ENCODE results near the gene GSAP. TPM values are rescaled to one million over a fixed set of nuclear protein-coding genes. Genes with fewer than 3 reads are reported as not detected.
"Not testable (repeated sequence)": the region's sequence is repeated elsewhere in the genome, so short reads cannot be mapped to it uniquely, and the experiment has no call there.

GSAP gene
- polyA plus RNA-seq, 1 of the 3 experiments (the other 2 are of a cell fraction): 5.9 TPM

DNA sequence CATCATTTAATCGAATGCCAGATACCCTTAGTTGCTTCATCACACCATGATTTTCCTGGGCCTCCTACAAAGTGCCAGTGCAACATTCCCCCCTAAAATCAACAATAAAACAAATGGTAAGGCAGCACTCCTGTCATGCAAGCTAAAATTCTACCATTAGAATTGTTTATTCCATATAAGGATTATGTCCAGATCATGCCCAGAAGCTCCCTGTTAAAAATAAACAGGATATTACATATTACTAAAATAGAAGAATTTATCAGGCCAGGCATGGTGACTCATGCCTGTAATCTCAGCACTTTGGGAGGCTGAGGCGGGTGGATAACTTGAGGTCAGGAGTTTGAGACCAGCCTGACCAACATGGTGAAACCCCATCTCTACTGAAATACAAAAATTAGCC, 140.5 kb downstream of the GSAP start:
- CTCF ChIA-PET: interaction anchor here (1.8 kb wide), 1 partner anchor 28 kb away, joined by 6 read pairs; no protein-coding TSS in a partner anchor
- H3K27ac ChIP-seq (ENCODE audit: low read depth in 2 of 2, low read length in 1 of 2): not testable (repeated sequence)

DNA sequence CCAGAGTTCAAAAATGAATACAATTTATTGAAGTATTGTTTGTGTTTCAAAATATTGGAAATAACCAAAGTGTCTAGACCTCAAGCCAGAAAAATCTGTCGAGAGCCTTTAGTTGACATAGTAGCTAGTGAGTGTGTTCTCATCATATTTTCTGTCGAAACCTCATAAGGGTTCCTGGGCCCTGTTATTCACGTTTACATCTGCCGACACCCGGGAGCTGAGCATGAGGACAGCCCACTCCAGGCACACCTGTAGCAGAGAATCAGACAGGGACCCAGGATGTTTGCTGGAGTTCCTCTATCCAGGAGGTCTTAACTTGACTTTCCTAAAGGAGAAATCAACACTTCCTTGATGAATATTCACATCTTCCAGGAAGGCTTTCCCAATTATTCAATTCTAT, 144.4 kb downstream of the GSAP start:
- Histone ChIP-seq H3F3A (replicated peaks; ENCODE audit: insufficient read depth) (no peaks in the 10 kb centered on the region), H3K9me2 (no peaks in the 10 kb centered on the region), H2AFZ (ENCODE audit: low read depth) (no peak overlapping the region), H3K27me3 (ENCODE audit: insufficient read depth) (no peaks in the 10 kb centered on the region), H4K20me1 (ENCODE audit: insufficient read depth) (no peaks in the 10 kb centered on the region), H3K9me3 (no peaks in the 10 kb centered on the region), H3K36me3 (replicated peaks in 1 of 2; ENCODE audit: control insufficient read depth in 1 of 2, insufficient read depth in 2 of 2, low read length in 1 of 2) (no peaks in the 10 kb centered on the region), H3K9ac (no peak overlapping the region), H3K4me2 (no peak overlapping the region), H3K4me1 (ENCODE audit: control insufficient read depth in 1 of 2, insufficient read depth in 2 of 2, low read depth in 1 of 2, low read length in 1 of 2) (no peaks in the 10 kb centered on the region), H3K4me3 (ENCODE audit: low read depth in 2 of 2, low read length in 1 of 2) (no peak overlapping the region), H3K27ac (ENCODE audit: low read depth in 2 of 2, low read length in 1 of 2) (no peak overlapping the region), H3K79me2 (ENCODE audit: insufficient read depth) (no peaks in the 10 kb centered on the region)
- ChIA-PET CTCF (interaction anchor here (1.4 to 4.9 kb wide), 2 partner anchors 24 to 25 kb away, joined by 3 to 23 read pairs; no protein-coding TSS in a partner anchor), POLR2A (no interaction called here)
- no peak for DNase-seq
- TF ChIP-seq RCOR1 (IDR thresholded peaks at IDR 0.05; ENCODE audit: low read length) (no peak), FOXJ3 (CRISPR knock-in tag; IDR thresholded peaks at IDR 0.05) (no peak), GATA2 (CRISPR knock-in tag; IDR thresholded peaks at IDR 0.05) (no peak), TCF12 (IDR thresholded peaks at IDR 0.05) (no peak), GABPA (IDR thresholded peaks at IDR 0.05; ENCODE audit: low read depth) (no peak), TAF1 (IDR thresholded peaks at IDR 0.05; ENCODE audit: borderline replicate concordance, low read depth, low read length) (no peak), MEF2A (IDR thresholded peaks at IDR 0.05; ENCODE audit: borderline replicate concordance, low read depth) (no peak), RFX5 (IDR thresholded peaks at IDR 0.05; ENCODE audit: low read length) (no peak), JUND (IDR thresholded peaks at IDR 0.05) (no peak), NFIC (IDR thresholded peaks at IDR 0.05; ENCODE audit: borderline replicate concordance) (no peak), TEAD4 (IDR thresholded peaks at IDR 0.05; ENCODE audit: borderline replicate concordance, insufficient read depth) (no peak), RXRA (IDR thresholded peaks at IDR 0.05; ENCODE audit: borderline replicate concordance, low read depth) (no peak), NRF1 (IDR thresholded peaks at IDR 0.05; ENCODE audit: low read depth, low read length) (no peak)
- TF ChIP-seq, protein P1, sequence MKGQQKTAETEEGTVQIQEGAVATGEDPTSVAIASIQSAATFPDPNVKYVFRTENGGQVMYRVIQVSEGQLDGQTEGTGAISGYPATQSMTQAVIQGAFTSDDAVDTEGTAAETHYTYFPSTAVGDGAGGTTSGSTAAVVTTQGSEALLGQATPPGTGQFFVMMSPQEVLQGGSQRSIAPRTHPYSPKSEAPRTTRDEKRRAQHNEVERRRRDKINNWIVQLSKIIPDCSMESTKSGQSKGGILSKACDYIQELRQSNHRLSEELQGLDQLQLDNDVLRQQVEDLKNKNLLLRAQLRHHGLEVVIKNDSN (IDR thresholded peaks at IDR 0.05; ENCODE audit: borderline replicate concordance, low read depth): no peak
- TF ChIP-seq, protein P2, sequence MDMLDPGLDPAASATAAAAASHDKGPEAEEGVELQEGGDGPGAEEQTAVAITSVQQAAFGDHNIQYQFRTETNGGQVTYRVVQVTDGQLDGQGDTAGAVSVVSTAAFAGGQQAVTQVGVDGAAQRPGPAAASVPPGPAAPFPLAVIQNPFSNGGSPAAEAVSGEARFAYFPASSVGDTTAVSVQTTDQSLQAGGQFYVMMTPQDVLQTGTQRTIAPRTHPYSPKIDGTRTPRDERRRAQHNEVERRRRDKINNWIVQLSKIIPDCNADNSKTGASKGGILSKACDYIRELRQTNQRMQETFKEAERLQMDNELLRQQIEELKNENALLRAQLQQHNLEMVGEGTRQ (IDR thresholded peaks at IDR 0.05; ENCODE audit: borderline replicate concordance, low read depth, low read length): no peak
- TF ChIP-seq, protein P3, sequence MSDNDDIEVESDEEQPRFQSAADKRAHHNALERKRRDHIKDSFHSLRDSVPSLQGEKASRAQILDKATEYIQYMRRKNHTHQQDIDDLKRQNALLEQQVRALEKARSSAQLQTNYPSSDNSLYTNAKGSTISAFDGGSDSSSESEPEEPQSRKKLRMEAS (IDR thresholded peaks at IDR 0.05; ENCODE audit: low read depth): no peak
- TF ChIP-seq, protein P4, sequence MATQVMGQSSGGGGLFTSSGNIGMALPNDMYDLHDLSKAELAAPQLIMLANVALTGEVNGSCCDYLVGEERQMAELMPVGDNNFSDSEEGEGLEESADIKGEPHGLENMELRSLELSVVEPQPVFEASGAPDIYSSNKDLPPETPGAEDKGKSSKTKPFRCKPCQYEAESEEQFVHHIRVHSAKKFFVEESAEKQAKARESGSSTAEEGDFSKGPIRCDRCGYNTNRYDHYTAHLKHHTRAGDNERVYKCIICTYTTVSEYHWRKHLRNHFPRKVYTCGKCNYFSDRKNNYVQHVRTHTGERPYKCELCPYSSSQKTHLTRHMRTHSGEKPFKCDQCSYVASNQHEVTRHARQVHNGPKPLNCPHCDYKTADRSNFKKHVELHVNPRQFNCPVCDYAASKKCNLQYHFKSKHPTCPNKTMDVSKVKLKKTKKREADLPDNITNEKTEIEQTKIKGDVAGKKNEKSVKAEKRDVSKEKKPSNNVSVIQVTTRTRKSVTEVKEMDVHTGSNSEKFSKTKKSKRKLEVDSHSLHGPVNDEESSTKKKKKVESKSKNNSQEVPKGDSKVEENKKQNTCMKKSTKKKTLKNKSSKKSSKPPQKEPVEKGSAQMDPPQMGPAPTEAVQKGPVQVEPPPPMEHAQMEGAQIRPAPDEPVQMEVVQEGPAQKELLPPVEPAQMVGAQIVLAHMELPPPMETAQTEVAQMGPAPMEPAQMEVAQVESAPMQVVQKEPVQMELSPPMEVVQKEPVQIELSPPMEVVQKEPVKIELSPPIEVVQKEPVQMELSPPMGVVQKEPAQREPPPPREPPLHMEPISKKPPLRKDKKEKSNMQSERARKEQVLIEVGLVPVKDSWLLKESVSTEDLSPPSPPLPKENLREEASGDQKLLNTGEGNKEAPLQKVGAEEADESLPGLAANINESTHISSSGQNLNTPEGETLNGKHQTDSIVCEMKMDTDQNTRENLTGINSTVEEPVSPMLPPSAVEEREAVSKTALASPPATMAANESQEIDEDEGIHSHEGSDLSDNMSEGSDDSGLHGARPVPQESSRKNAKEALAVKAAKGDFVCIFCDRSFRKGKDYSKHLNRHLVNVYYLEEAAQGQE (IDR thresholded peaks at IDR 0.05; ENCODE audit: low read depth, low read length): no peak
- TF ChIP-seq, protein P5, sequence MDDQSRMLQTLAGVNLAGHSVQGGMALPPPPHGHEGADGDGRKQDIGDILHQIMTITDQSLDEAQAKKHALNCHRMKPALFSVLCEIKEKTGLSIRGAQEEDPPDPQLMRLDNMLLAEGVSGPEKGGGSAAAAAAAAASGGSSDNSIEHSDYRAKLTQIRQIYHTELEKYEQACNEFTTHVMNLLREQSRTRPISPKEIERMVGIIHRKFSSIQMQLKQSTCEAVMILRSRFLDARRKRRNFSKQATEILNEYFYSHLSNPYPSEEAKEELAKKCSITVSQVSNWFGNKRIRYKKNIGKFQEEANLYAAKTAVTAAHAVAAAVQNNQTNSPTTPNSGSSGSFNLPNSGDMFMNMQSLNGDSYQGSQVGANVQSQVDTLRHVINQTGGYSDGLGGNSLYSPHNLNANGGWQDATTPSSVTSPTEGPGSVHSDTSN (IDR thresholded peaks at IDR 0.05): no peak
- TF ChIP-seq, protein P6, sequence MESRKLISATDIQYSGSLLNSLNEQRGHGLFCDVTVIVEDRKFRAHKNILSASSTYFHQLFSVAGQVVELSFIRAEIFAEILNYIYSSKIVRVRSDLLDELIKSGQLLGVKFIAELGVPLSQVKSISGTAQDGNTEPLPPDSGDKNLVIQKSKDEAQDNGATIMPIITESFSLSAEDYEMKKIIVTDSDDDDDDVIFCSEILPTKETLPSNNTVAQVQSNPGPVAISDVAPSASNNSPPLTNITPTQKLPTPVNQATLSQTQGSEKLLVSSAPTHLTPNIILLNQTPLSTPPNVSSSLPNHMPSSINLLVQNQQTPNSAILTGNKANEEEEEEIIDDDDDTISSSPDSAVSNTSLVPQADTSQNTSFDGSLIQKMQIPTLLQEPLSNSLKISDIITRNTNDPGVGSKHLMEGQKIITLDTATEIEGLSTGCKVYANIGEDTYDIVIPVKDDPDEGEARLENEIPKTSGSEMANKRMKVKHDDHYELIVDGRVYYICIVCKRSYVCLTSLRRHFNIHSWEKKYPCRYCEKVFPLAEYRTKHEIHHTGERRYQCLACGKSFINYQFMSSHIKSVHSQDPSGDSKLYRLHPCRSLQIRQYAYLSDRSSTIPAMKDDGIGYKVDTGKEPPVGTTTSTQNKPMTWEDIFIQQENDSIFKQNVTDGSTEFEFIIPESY (IDR thresholded peaks at IDR 0.05; ENCODE audit: borderline replicate concordance, low read depth): no peak
- 87% methylated on average over 5 of the region's 5 CpGs for WGBS (ENCODE audit: low lambda C conversion rate)

More for the DNA sequence above, 140.5 kb downstream of the GSAP start:
- H3K4me1 ChIP-seq (ENCODE audit: control insufficient read depth in 1 of 2, insufficient read depth in 2 of 2, low read depth in 1 of 2, low read length in 1 of 2); H3K36me3 ChIP-seq (replicated peaks in 1 of 2; ENCODE audit: control insufficient read depth in 1 of 2, insufficient read depth in 2 of 2, low read length in 1 of 2); H4K20me1 ChIP-seq (ENCODE audit: insufficient read depth); H3K4me3 ChIP-seq (ENCODE audit: low read depth in 2 of 2, low read length in 1 of 2); POLR2A ChIA-PET; H3K9me3 ChIP-seq; DNase-seq; H2AFZ ChIP-seq (ENCODE audit: low read depth); H3F3A ChIP-seq (replicated peaks; ENCODE audit: insufficient read depth); H3K79me2 ChIP-seq (ENCODE audit: insufficient read depth); H3K9me2 ChIP-seq; H3K4me2 ChIP-seq; H3K9ac ChIP-seq; H3K27me3 ChIP-seq (ENCODE audit: insufficient read depth): not testable (repeated sequence)
- WGBS (ENCODE audit: low lambda C conversion rate): 70% methylated on average over 2 of the region's 2 CpGs
